ENCODE results near the gene GPC1.

DNA sequence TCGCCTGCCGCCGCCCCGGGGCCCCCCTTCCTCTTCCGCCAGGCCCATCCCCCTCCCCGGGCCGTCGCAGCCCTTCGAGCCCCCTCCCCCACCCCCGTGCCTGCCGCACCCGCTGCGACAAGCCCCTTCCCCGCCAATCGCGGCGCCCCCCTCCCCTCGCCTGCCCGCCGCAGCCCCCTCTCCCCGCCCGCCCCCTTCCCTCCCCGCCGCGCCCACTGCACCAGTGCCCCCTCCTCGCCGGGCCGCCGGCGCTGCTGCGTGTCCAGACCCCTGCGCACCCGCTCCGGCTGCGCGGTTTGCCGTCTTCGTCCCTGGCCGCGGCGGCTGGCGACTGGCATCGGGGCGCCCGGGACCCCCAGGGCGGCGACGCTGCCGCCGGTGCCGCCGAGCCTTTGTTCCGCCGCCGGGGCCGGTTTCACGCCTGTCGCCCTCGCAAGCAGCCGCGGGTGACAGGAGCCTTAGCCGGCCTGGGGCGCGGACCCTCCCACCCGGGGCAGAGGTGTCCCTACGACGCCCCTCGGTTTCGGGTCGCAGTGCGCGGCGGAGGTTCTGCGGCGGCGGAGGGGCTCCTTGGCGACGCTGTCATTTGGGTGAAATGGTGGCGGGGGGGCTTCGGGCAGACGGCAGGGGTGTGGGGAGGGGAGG lies 18.1 kb downstream of the GPC1 start:
- TF ChIP-seq, protein P1, sequence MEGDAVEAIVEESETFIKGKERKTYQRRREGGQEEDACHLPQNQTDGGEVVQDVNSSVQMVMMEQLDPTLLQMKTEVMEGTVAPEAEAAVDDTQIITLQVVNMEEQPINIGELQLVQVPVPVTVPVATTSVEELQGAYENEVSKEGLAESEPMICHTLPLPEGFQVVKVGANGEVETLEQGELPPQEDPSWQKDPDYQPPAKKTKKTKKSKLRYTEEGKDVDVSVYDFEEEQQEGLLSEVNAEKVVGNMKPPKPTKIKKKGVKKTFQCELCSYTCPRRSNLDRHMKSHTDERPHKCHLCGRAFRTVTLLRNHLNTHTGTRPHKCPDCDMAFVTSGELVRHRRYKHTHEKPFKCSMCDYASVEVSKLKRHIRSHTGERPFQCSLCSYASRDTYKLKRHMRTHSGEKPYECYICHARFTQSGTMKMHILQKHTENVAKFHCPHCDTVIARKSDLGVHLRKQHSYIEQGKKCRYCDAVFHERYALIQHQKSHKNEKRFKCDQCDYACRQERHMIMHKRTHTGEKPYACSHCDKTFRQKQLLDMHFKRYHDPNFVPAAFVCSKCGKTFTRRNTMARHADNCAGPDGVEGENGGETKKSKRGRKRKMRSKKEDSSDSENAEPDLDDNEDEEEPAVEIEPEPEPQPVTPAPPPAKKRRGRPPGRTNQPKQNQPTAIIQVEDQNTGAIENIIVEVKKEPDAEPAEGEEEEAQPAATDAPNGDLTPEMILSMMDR (IDR thresholded peaks at IDR 0.05) = no peak
- TF ChIP-seq EP300 (IDR thresholded peaks at IDR 0.05) (no peak), POLR2A (IDR thresholded peaks at IDR 0.05) (no peak), POLR2AphosphoS5 (IDR thresholded peaks at IDR 0.05) (no peak)
